HepG2 (cell line): ENCODE measurements around the gene HTATIP2. TPM values are rescaled to one million over a fixed set of nuclear protein-coding genes. Genes with fewer than 3 reads are reported as not detected.

Experiments used
- ATAC-seq: fragments of 200-7000 bp; cut with Tn5 transposase; 3 replicates; pipeline ENCODE4 v1.9.1; 2020; ENCODE audit warnings: mild to moderate bottlenecking, moderate library complexity
- BruUV-seq: library from RNA; stranded (reverse); fragments of 400-500 nt; replicated peaks from 2 replicates; lab custom pipeline; 2021; lab: Mats Ljungman, UMichigan
- CTCF ChIA-PET: fragments of 300-600 bp; formaldehyde crosslinking; extraction: SDS; loops from one replicate; lab custom pipeline; 2021; ENCODE audit warnings: low total read pairs, inconsistent platforms, low intra/inter-chr PET ratio; lab: Yijun Ruan, JAX
- POLR2A ChIA-PET: fragments of 350-600 bp; sonication (Branson Sonifier 250); formaldehyde crosslinking; loops from one replicate; lab custom pipeline; 2020; ENCODE audit warnings: antibody characterized with exemption, inconsistent platforms; lab: Yijun Ruan, JAX
- DNase-seq: peaks from one replicate; pipeline ENCODE4 v3.0.0-alpha.2; 2015; ENCODE audit warnings: low spot score
- FAIRE-seq: peaks from 3 replicates; lab custom pipeline; 2011; peaks lifted over from hg19 to GRCh38; lab: Jason Lieb, UNC
- H2AFZ ChIP-seq: one replicate; pipeline ENCODE4 v1.6.1; 2011; ENCODE audit warnings: low read length, inconsistent platforms
- H3K27ac ChIP-seq: fragments of 300-600 bp; 3 replicates; pipeline ENCODE4 v1.8.0; 2011; ENCODE audit warnings: mixed run types, mild to moderate bottlenecking, mixed read lengths, low read length, inconsistent platforms; ENCODE audit not compliant: insufficient read depth; ENCODE audit errors: extremely low read length
- H3K27me3 ChIP-seq, 2 experiments: fragments of 200-600 bp in 1 of 2; 2 replicates in 1 of 2; 3 replicates in 1 of 2; pipeline versions ENCODE4 v1.6.0 to v1.8.0; 2011; ENCODE audit warnings: low read length in 2 of 2, mild to moderate bottlenecking in 2 of 2, moderate library complexity in 2 of 2, inconsistent platforms in 1 of 2; ENCODE audit not compliant: insufficient read depth in 2 of 2, control insufficient read depth in 1 of 2
- H3K36me3 ChIP-seq, 2 experiments: fragments of 200-600 bp in 1 of 2; replicated peaks in 1 of 2; 2 replicates in 1 of 2; 3 replicates in 1 of 2; pipeline versions ENCODE4 v1.5.1 to v1.8.0; 2011; ENCODE audit warnings: low read length in 2 of 2, inconsistent platforms in 1 of 2; ENCODE audit not compliant: insufficient read depth in 2 of 2, control insufficient read depth in 1 of 2
- H3K4me1 ChIP-seq: 2 replicates; pipeline ENCODE4 v1.5.1; 2012; ENCODE audit warnings: low read length, inconsistent platforms; ENCODE audit not compliant: insufficient read depth
- H3K4me2 ChIP-seq: 2 replicates; pipeline ENCODE4 v1.6.0; 2011; ENCODE audit warnings: low read depth, low read length, inconsistent platforms
- H3K4me3 ChIP-seq, 3 experiments: fragments of 200-600 bp in 1 of 3; sonication (generic), shearing (Covaris generic) in 1 of 3; replicated peaks in 1 of 3; 2 replicates each; pipeline ENCODE4 v1.5.1; 2011 to 2016; ENCODE audit warnings: low read length in 3 of 3, inconsistent platforms in 2 of 3, low read depth in 2 of 3, mild to moderate bottlenecking in 2 of 3, control low read depth in 1 of 3, mixed read lengths in 1 of 3; ENCODE audit not compliant: insufficient read depth in 1 of 3
- H3K79me2 ChIP-seq: one replicate; pipeline ENCODE4 v1.6.1; 2011; ENCODE audit warnings: low read length, inconsistent platforms; ENCODE audit not compliant: insufficient read depth
- H3K9ac ChIP-seq: 2 replicates; pipeline ENCODE4 v1.6.0; 2011; ENCODE audit warnings: mild to moderate bottlenecking, low read depth, low read length, inconsistent platforms; ENCODE audit not compliant: insufficient read depth
- H3K9me3 ChIP-seq: 2 replicates; pipeline ENCODE4 v1.5.1; 2012; ENCODE audit warnings: mild to moderate bottlenecking, low read length
- H4K20me1 ChIP-seq: 2 replicates; pipeline ENCODE4 v1.6.0; 2011; ENCODE audit warnings: inconsistent platforms, mild to moderate bottlenecking, low read length, moderate library complexity; ENCODE audit not compliant: insufficient read depth
- IRF9 ChIP-seq: sonication (generic); formaldehyde crosslinking; IDR thresholded peaks from 2 replicates; pipeline ENCODE4 v1.8.0; 2022; ENCODE audit warnings: missing genetic modification reagents, mild to moderate bottlenecking, borderline replicate concordance
- NAIF1 ChIP-seq: sonication (generic); formaldehyde crosslinking; IDR thresholded peaks from 2 replicates; pipeline ENCODE4 v1.5.0; 2020; ENCODE audit warnings: mild to moderate bottlenecking, missing genetic modification reagents, borderline replicate concordance
- SCMH1 ChIP-seq: sonication (generic); formaldehyde crosslinking; IDR thresholded peaks from 2 replicates; pipeline ENCODE4 v1.9.0; 2021; ENCODE audit warnings: missing genetic modification reagents, mild to moderate bottlenecking, borderline replicate concordance
- TFE3 ChIP-seq: IDR thresholded peaks from 2 replicates; pipeline ENCODE4 v1.6.1; 2016
- ZFP1 ChIP-seq: IDR thresholded peaks from 2 replicates; pipeline ENCODE4 v1.6.1; 2016
- ZNF138 ChIP-seq: sonication (generic); formaldehyde crosslinking; IDR thresholded peaks from 2 replicates; pipeline ENCODE4 v1.5.0; 2020; ENCODE audit warnings: mild to moderate bottlenecking, low read depth, missing genetic modification reagents
- ZNF503 ChIP-seq: sonication (generic); formaldehyde crosslinking; IDR thresholded peaks from 2 replicates; pipeline ENCODE4 v1.4.0; 2020; ENCODE audit warnings: missing genetic modification reagents
- ZNF558 ChIP-seq: sonication (generic); formaldehyde crosslinking; IDR thresholded peaks from 2 replicates; pipeline ENCODE4 v1.9.0; 2022; ENCODE audit warnings: mild to moderate bottlenecking, missing genetic modification reagents, borderline replicate concordance
- ZNF777 ChIP-seq: sonication (generic); formaldehyde crosslinking; IDR thresholded peaks from 2 replicates; pipeline ENCODE4 v1.4.0; 2020; ENCODE audit warnings: missing genetic modification reagents
- ZNF792 ChIP-seq: IDR thresholded peaks from 2 replicates; pipeline ENCODE4 v1.6.1; 2016
- WGBS: methylation state at CpG from one replicate; pipeline ENCODE4 v1.1.6; 2017; ENCODE audit warnings: low lambda C conversion rate; 5-methylcytosine and 5-hydroxymethylcytosine counted together
- in situ Hi-C: cut with HindIII; loops from 2 replicates; pipeline ENCODE4 v1.10.0; 2017; ENCODE audit warnings: low pct_unique_long_range_greater_than_20kb; ENCODE audit not compliant: extremely low pct_ligation_motif_present
- intact Hi-C: fragments of 100-400 bp; cut with micrococcal nuclease; formaldehyde crosslinking; loops from one replicate; pipeline ENCODE4 v1.10.0; 2022; ENCODE audit not compliant: unreplicated experiment
- polyA plus RNA-seq, 8 experiments: library from polyadenylated mRNA; depleted of rRNA in 3 of 8; stranded (reverse) in 7 of 8; unstranded in 1 of 8; fragments of >200 nt; fragmentation: Illumina TruSeq in 4 of 8; extraction: Trizol in 4 of 8; gene quantifications; 2 replicates each; pipeline versions ENCODE4 v1.2.1 to v1.2.3, GENCODE V29; 2011 to 2016; ENCODE audit warnings: low read depth in 4 of 8, missing spikeins in 1 of 8, mixed read lengths in 1 of 8; ENCODE audit not compliant: insufficient read depth in 1 of 8
- total RNA-seq, 5 experiments: library from RNA; depleted of rRNA; stranded (reverse); fragments of >200 nt; fragmentation: Illumina TruSeq; extraction: Trizol; gene quantifications; 2 replicates each; pipeline ENCODE4 v1.2.3, GENCODE V29; 2016; ENCODE audit warnings: low read depth in 1 of 5

Gene HTATIP2
- total and polyA plus RNA-seq, 2 of the 13 experiments (the other 11 are each of a cell fraction or from before 2014, with no cell fraction given) = not detected

GRCh38 chr11:20421946-20422345, 58.4 kb downstream of the HTATIP2 start (continued):
- TF ChIP-seq TFE3 (no peak), ZNF503 (no peak), ZNF138 (CRISPR knock-in tag) (no peak), SCMH1 (CRISPR knock-in tag) (no peak), IRF9 (CRISPR knock-in tag) (no peak)

- intact Hi-C loops = no loop called here
- Histone ChIP-seq H4K20me1 (no peaks in the 10 kb centered on the region), H3K27ac (no peak overlapping the region), H3K27me3 (no peaks in the 10 kb centered on the region), H3K79me2 (no peaks in the 10 kb centered on the region), H3K9ac (no peak overlapping the region), H3K4me2 (no peak overlapping the region), H2AFZ (no peak overlapping the region), H3K36me3 (peaks cover 2 to 16% of the 10 kb centered on the region in 2 experiments; a peak in 3 of 5 replicates), H3K9me3 (no peaks in the 10 kb centered on the region), H3K4me3 (no peak overlapping the region), H3K4me1 (no peaks in the 10 kb centered on the region)
- BruUV-seq = no TSS peak
- TF ChIP-seq ZNF792 (CRISPR knock-in tag) (no peak), NAIF1 (CRISPR knock-in tag) (no peak), ZNF558 (CRISPR knock-in tag) (no peak), ZNF777 (CRISPR knock-in tag) (no peak), ZFP1 (no peak)
- no peak for FAIRE-seq
- POLR2A ChIA-PET = no interaction called here
- no peak for ATAC-seq
- 97% methylated on average over 5 of the region's 5 CpGs for WGBS
- no peak for DNase-seq
- CTCF ChIA-PET = no interaction called here
- in situ Hi-C loops = no loop called here
Observed at GRCh38 chr11:20429216-20429615, 65.7 kb downstream of the HTATIP2 start.

Other genes with a start within 250 kb of the HTATIP2 start
- gene DBX1, start 203.2 kb upstream of the HTATIP2 start, total RNA-seq (2016; rRNA removed; fragmentation: Illumina TruSeq; extraction: Trizol) = not detected in 2 replicates
- not detected in 2 replicates for gene DBX1, start 203.2 kb upstream of the HTATIP2 start, polyA plus RNA-seq (2011; rRNA removed)
- gene PRMT3, start 24.0 kb downstream of the HTATIP2 start, total RNA-seq (2016; rRNA removed; fragmentation: Illumina TruSeq; extraction: Trizol) = 27.7 and 38.3 TPM in 2 replicates
- 7.5 and 9.1 TPM in 2 replicates for gene PRMT3, start 24.0 kb downstream of the HTATIP2 start, polyA plus RNA-seq (2011; rRNA removed)
- not detected in 2 replicates for gene SLC6A5, start 235.9 kb downstream of the HTATIP2 start, total RNA-seq (2016; rRNA removed; fragmentation: Illumina TruSeq; extraction: Trizol)
- not detected in 2 replicates for gene SLC6A5, start 235.9 kb downstream of the HTATIP2 start, polyA plus RNA-seq (2011; rRNA removed)